ENCODE results near the gene TTF2. TPM values are rescaled to one million over a fixed set of nuclear protein-coding genes. Genes with fewer than 3 reads are reported as not detected.

Gene TTF2
- total RNA-seq, 2 donors from 2014 or later, result 6.9 to 9.0 TPM

GRCh38 chr1:117110774-117111173 is 50.6 kb downstream of the TTF2 start:
- H3K27me3 ChIP-seq, result no peaks in the 10 kb centered on the region
- H3K4me1 ChIP-seq, result no peaks in the 10 kb centered on the region
- no peak for TF ChIP-seq CTCF (IDR thresholded peaks at IDR 0.05)
- peaks cover 47% of the 10 kb centered on the region for H3K36me3 ChIP-seq
- no peak overlapping the region for H3K4me3 ChIP-seq
- H3K9me3 ChIP-seq, result no peaks in the 10 kb centered on the region
- H3K27ac ChIP-seq, result no peak overlapping the region
- DNase-seq (ENCODE audit: low spot score), result no peak

- DNase-seq (ENCODE audit: low spot score), result no peak
- H3K36me3 ChIP-seq, result peaks cover 47% of the 10 kb centered on the region
- peaks cover 0 to 6% of the 10 kb centered on the region in 2 donors for H3K4me1 ChIP-seq
- H3K4me3 ChIP-seq, result no peak overlapping the region
- H3K27ac ChIP-seq, result no peak overlapping the region
- H3K27me3 ChIP-seq, result no peaks in the 10 kb centered on the region
- TF ChIP-seq CTCF (IDR thresholded peaks at IDR 0.05), result no peak
- no peaks in the 10 kb centered on the region for H3K9me3 ChIP-seq
Observed at GRCh38 chr1:117112047-117112717, 52.1 kb downstream of the TTF2 start.

DNA sequence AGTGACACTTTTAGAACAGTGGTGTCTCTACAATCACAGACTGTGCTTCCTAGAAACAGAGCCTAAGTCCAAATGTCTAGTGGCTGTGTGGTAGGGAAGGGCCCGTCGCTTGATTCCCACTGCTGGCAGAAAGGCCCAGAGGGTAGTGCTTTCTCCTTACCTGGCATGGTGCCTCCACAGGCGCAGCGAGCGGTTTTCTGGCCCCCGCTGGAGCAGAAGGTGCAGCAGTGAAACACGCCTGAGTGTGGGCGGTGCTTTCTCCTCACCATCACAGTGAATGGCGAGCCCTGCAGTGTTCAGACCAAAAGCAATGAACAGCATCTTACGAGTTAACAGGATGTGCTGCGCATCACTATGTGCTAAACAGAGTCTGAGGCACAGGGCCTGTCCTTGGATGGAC is 53.1 kb downstream of the TTF2 start:
- H3K4me1 ChIP-seq, result peaks cover 0 to 6% of the 10 kb centered on the region in 2 donors
- H3K36me3 ChIP-seq, result peaks cover 40% of the 10 kb centered on the region
- H3K9me3 ChIP-seq, result no peaks in the 10 kb centered on the region
- no peak for DNase-seq (ENCODE audit: low spot score)
- H3K27ac ChIP-seq, result no peak overlapping the region
- TF ChIP-seq CTCF (IDR thresholded peaks at IDR 0.05), result no peak
- H3K27me3 ChIP-seq, result no peaks in the 10 kb centered on the region
- no peak overlapping the region for H3K4me3 ChIP-seq

GRCh38 chr1:117114877-117115276 is 54.8 kb downstream of the TTF2 start:
- no peaks in the 10 kb centered on the region for H3K9me3 ChIP-seq
- peaks cover 38% of the 10 kb centered on the region for H3K36me3 ChIP-seq
- no peak overlapping the region for H3K4me3 ChIP-seq
- no peak overlapping the region for H3K27ac ChIP-seq
- peaks cover 0 to 6% of the 10 kb centered on the region in 2 donors for H3K4me1 ChIP-seq
- no peaks in the 10 kb centered on the region for H3K27me3 ChIP-seq
- TF ChIP-seq CTCF (IDR thresholded peaks at IDR 0.05), result no peak
- no peak for DNase-seq (ENCODE audit: low spot score)

DNA sequence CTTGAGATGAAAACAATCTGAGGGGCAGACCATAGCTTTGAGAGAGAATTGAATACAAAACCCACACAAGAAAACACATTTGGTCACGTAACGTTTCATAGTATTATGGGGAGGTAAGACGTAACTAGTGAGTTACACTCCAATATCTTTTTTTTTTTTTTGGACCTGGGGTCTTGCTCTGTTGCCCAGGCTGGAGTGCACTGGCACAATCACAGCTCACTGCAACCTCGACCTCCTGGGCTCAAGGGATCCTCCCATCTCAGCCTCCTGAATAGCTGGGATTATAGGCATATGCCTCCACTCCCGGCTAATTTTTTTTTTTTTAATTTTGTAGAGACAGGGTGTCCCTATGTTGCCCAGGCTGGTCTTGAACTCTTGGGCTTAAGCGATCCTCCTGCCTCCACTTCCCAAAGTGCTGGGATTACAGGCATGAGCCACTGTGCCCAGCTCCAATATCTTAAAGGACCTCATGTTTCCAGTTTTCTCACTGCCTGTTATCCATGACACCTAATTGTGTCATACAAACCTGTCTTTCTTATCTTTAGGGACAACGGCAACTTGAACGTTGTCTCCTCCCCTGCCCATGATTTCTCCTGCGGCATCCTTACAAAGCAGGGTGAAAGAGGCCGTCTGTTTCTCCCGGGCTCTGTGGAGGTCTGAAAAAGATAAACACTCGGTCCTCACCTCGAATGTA is 56.1 kb downstream of the TTF2 start:
- no peak for TF ChIP-seq CTCF (IDR thresholded peaks at IDR 0.05)
- no peak for DNase-seq (ENCODE audit: low spot score)
- peaks cover 33% of the 10 kb centered on the region for H3K36me3 ChIP-seq
- H3K4me3 ChIP-seq, result no peak overlapping the region
- H3K27ac ChIP-seq, result no peak overlapping the region
- H3K27me3 ChIP-seq, result no peaks in the 10 kb centered on the region
- H3K4me1 ChIP-seq, result peaks cover 0 to 19% of the 10 kb centered on the region in 2 donors
- no peaks in the 10 kb centered on the region for H3K9me3 ChIP-seq

Data from right atrium auricular region (tissue), 2 donors.